Colonic mucosa (tissue), 4 donors: Measurements from ENCODE around the gene TVP23C. TPM values are rescaled to one million over a fixed set of nuclear protein-coding genes. Genes with fewer than 3 reads are reported as not detected.

Source experiments
- DNase-seq: peaks from one replicate; pipeline ENCODE4 v3.0.0-alpha.2; 2020
- H3K27ac ChIP-seq: fragments of 200-600 bp; one replicate; pipeline ENCODE4 v1.8.0; 2021
- H3K27me3 ChIP-seq: fragments of 200-600 bp; one replicate; pipeline ENCODE4 v1.8.0; 2021
- H3K36me3 ChIP-seq: fragments of 200-600 bp; one replicate; pipeline ENCODE4 v1.8.0; 2021
- H3K4me1 ChIP-seq: fragments of 200-600 bp; one replicate; pipeline ENCODE4 v1.8.0; 2021; ENCODE audit warnings: mild to moderate bottlenecking
- H3K4me3 ChIP-seq: fragments of 200-600 bp; one replicate; pipeline ENCODE4 v1.8.0; 2021
- H3K9ac ChIP-seq, 2 donors: one replicate each; pipeline ENCODE4 v1.7.0; 2013; ENCODE audit warnings: control low read depth in 2 of 2, low read depth in 2 of 2, low read length in 2 of 2
- H3K9me3 ChIP-seq: fragments of 200-600 bp; one replicate; pipeline ENCODE4 v1.8.0; 2021
- intact Hi-C: fragments of 100-400 bp; cut with DNase I; formaldehyde crosslinking; loops from one replicate; pipeline ENCODE4 v1.14.1; 2022
- total RNA-seq, 2 donors: library from RNA; stranded (reverse); fragmentation: NEBNext Ultra II Directional in 1 of 2; extraction: Animal tissue kit (Norgen Biotek cat#: 25700) in 1 of 2; gene quantifications; one replicate each; pipeline ENCODE4 v1.2.1, GENCODE V29; 2021
- TF ChIP-seq, protein P1 (sequence below): fragments of 200-600 bp; IDR thresholded peaks from one replicate; pipeline ENCODE4 v1.8.0; 2022; ENCODE audit warnings: antibody characterized with exemption, mild to moderate bottlenecking
- donor health status: healthy.
- donor health status: DM: no; HTN: no; CAD: no.
- donor health status: DM: no; HTN: no; CAD: no.

Gene TVP23C
- total RNA-seq, 2 donors from 2014 or later: 10.7 to 14.0 TPM

- H3K4me1 ChIP-seq: peaks cover 7% of the 10 kb centered on the region
- intact Hi-C loops: no loop called here
- H3K27ac ChIP-seq: no peak overlapping the region
- no peak overlapping the region for H3K9ac ChIP-seq
- no peak overlapping the region for H3K4me3 ChIP-seq
- no peak for DNase-seq
- no peaks in the 10 kb centered on the region for H3K27me3 ChIP-seq
- TF ChIP-seq, protein P1, sequence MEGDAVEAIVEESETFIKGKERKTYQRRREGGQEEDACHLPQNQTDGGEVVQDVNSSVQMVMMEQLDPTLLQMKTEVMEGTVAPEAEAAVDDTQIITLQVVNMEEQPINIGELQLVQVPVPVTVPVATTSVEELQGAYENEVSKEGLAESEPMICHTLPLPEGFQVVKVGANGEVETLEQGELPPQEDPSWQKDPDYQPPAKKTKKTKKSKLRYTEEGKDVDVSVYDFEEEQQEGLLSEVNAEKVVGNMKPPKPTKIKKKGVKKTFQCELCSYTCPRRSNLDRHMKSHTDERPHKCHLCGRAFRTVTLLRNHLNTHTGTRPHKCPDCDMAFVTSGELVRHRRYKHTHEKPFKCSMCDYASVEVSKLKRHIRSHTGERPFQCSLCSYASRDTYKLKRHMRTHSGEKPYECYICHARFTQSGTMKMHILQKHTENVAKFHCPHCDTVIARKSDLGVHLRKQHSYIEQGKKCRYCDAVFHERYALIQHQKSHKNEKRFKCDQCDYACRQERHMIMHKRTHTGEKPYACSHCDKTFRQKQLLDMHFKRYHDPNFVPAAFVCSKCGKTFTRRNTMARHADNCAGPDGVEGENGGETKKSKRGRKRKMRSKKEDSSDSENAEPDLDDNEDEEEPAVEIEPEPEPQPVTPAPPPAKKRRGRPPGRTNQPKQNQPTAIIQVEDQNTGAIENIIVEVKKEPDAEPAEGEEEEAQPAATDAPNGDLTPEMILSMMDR: no peak
- no peaks in the 10 kb centered on the region for H3K36me3 ChIP-seq
- no peaks in the 10 kb centered on the region for H3K9me3 ChIP-seq
Measured at GRCh38 chr17:15472891-15473290, 90.4 kb downstream of the TVP23C start.

DNA sequence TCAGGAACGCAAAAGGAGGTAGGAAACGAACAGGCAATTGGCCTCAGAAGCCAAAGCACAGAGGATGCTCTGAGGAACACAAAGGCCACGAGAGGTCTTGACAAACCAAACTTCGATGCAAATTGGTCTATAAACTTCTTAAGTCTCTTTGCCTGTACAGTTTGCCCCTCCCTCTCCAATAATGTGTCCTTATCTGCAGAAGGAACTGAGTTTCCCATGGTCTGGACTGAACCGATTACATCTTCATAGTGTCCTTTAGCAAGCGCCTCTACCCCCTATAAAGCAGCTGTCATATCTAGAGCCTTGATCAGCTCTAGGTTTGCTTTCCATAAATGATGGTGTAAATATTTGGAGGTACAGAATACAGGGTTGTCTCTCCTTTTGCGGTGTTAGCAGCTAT, 92.7 kb downstream of the TVP23C start:
- Histone ChIP-seq H3K9ac (no peak overlapping the region), H3K4me1 (peaks cover 7% of the 10 kb centered on the region), H3K27ac (no peak overlapping the region), H3K27me3 (no peaks in the 10 kb centered on the region), H3K36me3 (no peaks in the 10 kb centered on the region), H3K9me3 (no peaks in the 10 kb centered on the region), H3K4me3 (no peak overlapping the region)
- no peak for DNase-seq
- TF ChIP-seq, protein P1: no peak
- intact Hi-C loops: no loop called here

GRCh38 chr17:15469260-15469659, 94.0 kb downstream of the TVP23C start:
- TF ChIP-seq, protein P1: no peak
- no peak for DNase-seq
- Histone ChIP-seq H3K4me1 (peaks cover 7% of the 10 kb centered on the region), H3K27ac (no peak overlapping the region), H3K4me3 (no peak overlapping the region), H3K9me3 (no peaks in the 10 kb centered on the region), H3K9ac (no peak overlapping the region), H3K27me3 (no peaks in the 10 kb centered on the region), H3K36me3 (no peaks in the 10 kb centered on the region)
- intact Hi-C loops: no loop called here

- H3K9ac ChIP-seq: peak overlapping the region in 1 of 2 donors; percentile 15
- H3K27ac ChIP-seq: no peak overlapping the region
- DNase-seq: no peak
- no peaks in the 10 kb centered on the region for H3K9me3 ChIP-seq
- no peaks in the 10 kb centered on the region for H3K4me1 ChIP-seq
- TF ChIP-seq, protein P1: no peak
- no peaks in the 10 kb centered on the region for H3K36me3 ChIP-seq
- H3K27me3 ChIP-seq: no peaks in the 10 kb centered on the region
- H3K4me3 ChIP-seq: no peak overlapping the region
- intact Hi-C loops: no loop called here
Measured at GRCh38 chr17:15468126-15468525, 95.2 kb downstream of the TVP23C start.

DNA sequence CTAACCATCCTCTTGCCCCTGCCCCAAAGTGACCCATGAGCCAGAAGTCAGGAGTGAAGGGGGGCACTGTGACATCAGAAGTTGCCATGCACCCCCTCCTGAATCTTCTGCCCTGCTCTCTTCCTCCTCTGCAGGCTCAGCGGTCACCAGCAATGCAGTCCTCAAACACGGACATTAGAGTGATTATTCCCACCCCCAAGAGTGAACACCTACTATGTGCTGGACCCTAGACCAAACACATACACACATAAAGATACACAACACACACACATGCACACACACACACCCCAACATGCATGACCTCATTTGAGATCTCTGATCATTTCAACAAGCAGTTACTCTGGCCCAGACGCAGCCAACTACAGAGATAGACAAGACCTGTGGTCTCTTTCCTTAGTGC, 95.7 kb downstream of the TVP23C start, which contains the start of gene CDRT4:
Gene CDRT4, minus strand, starts transcription at position 30 of the 400 bp plus-strand sequence. CDS start 27,383 bp downstream, outside the sequence.
- TF ChIP-seq, protein P1: no peak
- no peak for DNase-seq
- intact Hi-C loops: no loop called here
- Histone ChIP-seq H3K4me1 (no peaks in the 10 kb centered on the region), H3K9me3 (no peaks in the 10 kb centered on the region), H3K27ac (no peak within 1 kb of the TSS), H3K9ac (peak within 1 kb of the TSS in 1 of 2 donors; percentile 15), H3K4me3 (no peak within 1 kb of the TSS), H3K27me3 (no peaks in the 10 kb centered on the region), H3K36me3 (no peaks in the 10 kb centered on the region)
